Measurements from ENCODE around the gene NUFIP1.

NUFIP1 gene

DNA sequence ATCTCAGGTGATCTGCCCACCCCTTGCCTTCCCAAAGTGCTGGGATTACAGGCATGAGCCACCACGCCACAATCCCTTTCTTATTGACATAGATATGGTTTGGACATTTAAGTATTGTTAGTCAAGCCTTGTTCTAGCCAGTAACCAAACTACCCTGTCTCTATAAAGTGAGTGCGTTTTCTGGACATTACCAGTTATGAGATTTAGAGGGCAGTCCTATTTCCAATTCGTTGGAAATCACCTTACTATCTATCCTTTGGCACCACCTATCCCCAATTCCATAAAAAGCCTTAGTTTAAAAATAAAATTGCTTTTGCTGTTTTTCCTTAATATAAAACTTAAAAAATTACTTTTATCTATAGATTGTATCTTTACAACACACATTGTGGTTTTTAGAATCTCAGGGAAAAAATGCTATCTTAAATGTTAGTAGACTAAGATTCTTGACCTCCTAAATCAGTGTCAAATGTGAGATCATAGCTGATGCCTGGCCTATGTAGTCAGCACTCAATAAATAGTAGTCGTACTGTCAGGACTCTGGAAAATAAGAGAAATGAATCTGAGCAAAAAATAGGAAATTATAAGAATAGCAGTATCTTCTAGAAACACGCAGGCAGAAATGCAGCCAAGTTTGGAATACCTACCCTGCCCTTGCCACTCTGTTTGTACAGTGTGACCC lies 57.0 kb downstream of the NUFIP1 start:
- DNase-seq (ENCODE audit: low read depth) = peak; percentile 67
- TF ChIP-seq, protein P1, sequence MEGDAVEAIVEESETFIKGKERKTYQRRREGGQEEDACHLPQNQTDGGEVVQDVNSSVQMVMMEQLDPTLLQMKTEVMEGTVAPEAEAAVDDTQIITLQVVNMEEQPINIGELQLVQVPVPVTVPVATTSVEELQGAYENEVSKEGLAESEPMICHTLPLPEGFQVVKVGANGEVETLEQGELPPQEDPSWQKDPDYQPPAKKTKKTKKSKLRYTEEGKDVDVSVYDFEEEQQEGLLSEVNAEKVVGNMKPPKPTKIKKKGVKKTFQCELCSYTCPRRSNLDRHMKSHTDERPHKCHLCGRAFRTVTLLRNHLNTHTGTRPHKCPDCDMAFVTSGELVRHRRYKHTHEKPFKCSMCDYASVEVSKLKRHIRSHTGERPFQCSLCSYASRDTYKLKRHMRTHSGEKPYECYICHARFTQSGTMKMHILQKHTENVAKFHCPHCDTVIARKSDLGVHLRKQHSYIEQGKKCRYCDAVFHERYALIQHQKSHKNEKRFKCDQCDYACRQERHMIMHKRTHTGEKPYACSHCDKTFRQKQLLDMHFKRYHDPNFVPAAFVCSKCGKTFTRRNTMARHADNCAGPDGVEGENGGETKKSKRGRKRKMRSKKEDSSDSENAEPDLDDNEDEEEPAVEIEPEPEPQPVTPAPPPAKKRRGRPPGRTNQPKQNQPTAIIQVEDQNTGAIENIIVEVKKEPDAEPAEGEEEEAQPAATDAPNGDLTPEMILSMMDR (conservative IDR thresholded peaks at IDR 0.05; ENCODE audit: low read depth, low read length) = no peak
- H3K4me3 ChIP-seq (ENCODE audit: low read depth, low read length) = no peak overlapping the region

DNA sequence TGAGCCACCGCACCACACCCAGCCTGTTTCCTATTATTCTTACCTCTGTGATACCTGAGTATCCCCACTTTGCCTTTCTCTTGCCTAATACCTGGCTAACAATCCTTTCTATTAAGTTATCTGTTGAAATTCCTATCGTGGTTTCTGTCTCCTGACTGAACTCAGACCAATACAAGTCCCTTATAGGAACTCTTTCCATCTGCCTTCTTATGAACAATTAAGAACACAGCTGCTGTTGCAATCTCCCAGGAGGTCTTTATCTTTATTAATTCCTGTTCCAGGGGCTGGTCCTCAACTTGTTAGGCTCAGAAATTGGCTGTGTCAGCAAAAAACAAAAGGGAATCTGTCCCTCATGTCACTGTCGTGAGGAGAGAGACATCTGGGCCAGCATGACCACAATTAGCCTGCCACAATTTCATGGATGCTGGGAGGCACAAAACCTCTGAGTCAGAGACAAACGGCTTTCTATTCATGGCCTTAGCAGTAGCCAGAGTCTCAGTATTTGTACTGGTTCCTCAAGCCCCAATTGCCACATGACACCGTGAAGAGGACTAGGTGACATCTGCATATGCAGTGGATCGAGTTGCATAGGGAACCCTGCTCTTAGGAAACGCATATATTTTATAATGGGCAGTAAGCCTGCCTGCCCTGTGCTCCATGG lies 58.2 kb downstream of the NUFIP1 start:
- H3K4me3 ChIP-seq (ENCODE audit: low read depth, low read length) = no peak overlapping the region
- TF ChIP-seq, protein P1 (conservative IDR thresholded peaks at IDR 0.05; ENCODE audit: low read depth, low read length) = no peak
- peak; percentile 45 for DNase-seq (ENCODE audit: low read depth)

DNA sequence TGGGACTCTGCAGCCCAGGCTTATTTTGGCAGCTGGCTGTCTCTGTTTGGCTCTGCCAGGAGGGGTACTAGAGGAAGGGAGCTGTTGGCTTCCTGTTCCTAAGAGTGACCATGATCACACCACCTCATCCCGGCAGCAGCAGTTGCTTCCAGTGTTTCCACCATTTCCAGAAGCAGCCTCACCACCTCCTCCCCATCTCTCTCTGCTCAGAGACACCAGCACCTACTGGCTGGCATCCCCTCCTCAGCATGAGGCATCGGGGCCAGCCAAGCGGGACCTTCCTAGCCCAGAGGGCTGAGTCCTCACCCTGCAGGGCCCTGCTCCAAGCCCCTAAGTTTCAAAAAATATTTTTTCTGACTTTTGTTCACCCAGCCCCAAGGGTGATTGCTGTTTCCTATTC lies 59.0 kb downstream of the NUFIP1 start:
- H3K4me3 ChIP-seq (ENCODE audit: low read depth, low read length) = no peak overlapping the region
- DNase-seq (ENCODE audit: low read depth) = no peak
- TF ChIP-seq, protein P1 (conservative IDR thresholded peaks at IDR 0.05; ENCODE audit: low read depth, low read length) = no peak

DNA sequence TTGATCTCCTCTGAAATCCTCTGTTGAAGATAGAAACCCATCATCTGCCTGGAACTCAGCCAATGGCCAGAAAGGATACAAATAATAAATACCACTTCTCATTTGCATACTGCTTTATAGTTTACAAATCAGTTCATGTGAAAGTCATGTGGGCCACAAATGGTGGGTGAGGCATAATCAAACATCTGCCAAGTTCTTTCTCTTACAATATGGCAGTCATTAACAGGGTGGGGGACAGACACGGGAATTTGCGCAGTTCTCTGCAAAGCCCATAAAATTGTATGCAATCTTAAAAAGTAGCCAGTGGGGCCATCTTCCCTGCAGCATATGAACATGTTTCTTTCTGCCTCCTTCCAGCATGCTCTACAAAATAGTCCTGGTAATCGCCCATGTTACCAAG lies 59.6 kb downstream of the NUFIP1 start:
- H3K4me3 ChIP-seq (ENCODE audit: low read depth, low read length) = no peak overlapping the region
- DNase-seq (ENCODE audit: low read depth) = no peak
- TF ChIP-seq, protein P1 (conservative IDR thresholded peaks at IDR 0.05; ENCODE audit: low read depth, low read length) = no peak

DNA sequence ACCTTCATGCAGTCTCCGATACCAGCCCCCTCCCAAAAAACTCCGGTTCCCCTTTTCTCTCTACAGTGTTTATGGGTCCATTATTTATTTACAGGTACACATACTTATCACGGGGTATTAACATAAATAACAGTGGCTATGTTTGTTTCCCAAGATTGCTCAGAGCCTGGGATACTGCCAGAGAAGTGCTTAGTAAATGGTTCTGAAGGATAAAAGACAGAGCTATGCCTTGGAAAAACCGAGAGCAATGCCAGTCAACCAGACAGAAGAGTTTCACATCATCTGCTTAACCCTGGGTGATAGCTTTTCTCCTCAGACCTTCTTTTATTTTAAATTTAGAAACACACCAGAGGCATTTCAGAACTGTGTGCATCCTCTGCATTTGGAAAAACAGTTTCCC lies 61.3 kb downstream of the NUFIP1 start:
- TF ChIP-seq, protein P1 (conservative IDR thresholded peaks at IDR 0.05; ENCODE audit: low read depth, low read length) = no peak
- H3K4me3 ChIP-seq (ENCODE audit: low read depth, low read length) = no peak overlapping the region

DNA sequence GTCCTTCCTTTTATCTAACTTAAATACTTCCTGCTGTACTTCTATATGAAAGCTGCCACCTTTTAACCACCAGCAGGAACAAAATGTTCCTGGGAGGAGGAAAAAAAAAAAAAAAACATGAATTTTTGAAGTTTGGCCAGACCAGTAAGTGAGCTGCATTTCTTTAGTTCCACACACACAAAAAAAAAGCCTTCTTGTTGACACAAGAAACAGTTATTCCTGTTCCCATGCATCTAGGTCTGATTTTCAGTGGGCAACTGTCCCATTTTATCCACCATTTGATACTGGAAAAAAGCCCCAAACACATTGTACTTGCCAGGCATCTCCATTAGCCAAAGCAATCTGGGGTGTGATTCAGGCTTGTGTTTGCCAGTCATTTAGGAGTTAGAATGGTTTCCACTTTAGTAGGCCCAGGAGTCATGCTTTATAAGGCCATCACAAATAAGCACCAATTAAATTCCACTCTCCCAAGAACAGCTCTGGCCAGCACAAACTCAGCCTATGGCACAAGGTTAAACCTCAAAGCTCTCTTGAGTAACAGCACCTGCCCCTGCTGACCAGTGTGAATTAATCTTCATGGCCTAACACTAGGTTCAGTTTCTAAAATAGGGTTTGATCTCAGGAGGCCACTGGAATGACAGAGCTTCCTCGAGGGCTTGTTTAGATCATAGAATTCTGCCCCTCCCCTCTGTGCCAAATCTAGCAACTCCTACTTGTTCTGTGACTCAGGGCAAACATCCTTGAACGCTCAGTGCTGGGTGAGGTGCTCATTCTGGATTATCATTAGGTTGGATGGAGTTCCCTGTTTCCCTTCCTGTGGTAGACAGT lies 67.1 kb downstream of the NUFIP1 start:
- TF ChIP-seq, protein P1 (conservative IDR thresholded peaks at IDR 0.05; ENCODE audit: low read depth, low read length) = no peak
- DNase-seq (ENCODE audit: low read depth) = peak; percentile 98
- no peak overlapping the region for H3K4me3 ChIP-seq (ENCODE audit: low read depth, low read length)

More for the DNA sequence above, 61.3 kb downstream of the NUFIP1 start:
- no peak for DNase-seq (ENCODE audit: low read depth)

All from choroid plexus epithelial cell (primary cell).